Esophagus squamous epithelium (tissue), 4 donors: Measurements from ENCODE around the gene FAM107A.

Source experiments
- POLR2A ChIP-seq, 4 donors: fragments of 450-650 bp; IDR thresholded peaks; one replicate each; pipeline ENCODE4 v1.6.1; 2017; ENCODE audit warnings: antibody characterized with exemption in 4 of 4, mild to moderate bottlenecking in 4 of 4, moderate library complexity in 3 of 4
- TF ChIP-seq, protein P1 (sequence below), 6 experiments: fragments of 450-650 bp in 4 of 6; fragments of 200-600 bp in 2 of 6; sonication (generic) in 2 of 6; IDR thresholded peaks; one replicate each; pipeline ENCODE4 v1.5.1; 2016 to 2019; ENCODE audit warnings: antibody characterized with exemption in 6 of 6, mild to moderate bottlenecking in 4 of 6, moderate library complexity in 4 of 6

DNA sequence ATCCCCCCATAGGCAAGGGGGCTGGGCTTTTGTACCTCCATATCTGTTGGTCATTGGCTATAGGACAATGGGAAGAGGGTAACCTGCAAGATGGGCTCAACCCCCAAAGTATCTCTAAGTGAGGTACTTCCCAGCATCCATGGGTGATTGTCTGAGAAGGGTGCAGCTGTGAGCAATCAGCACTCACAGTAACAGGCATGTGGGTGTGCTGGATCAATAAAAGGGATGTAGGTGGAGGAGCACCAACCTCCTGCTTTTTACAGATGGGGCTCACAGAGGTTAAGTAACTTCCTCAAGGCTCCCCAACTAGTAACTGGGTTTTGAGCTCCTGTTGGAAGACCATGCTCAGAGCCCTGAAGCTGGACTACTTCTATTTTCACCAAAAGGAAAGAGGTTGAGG, 26.4 kb upstream of the FAM107A start:
- TF ChIP-seq, protein P1, sequence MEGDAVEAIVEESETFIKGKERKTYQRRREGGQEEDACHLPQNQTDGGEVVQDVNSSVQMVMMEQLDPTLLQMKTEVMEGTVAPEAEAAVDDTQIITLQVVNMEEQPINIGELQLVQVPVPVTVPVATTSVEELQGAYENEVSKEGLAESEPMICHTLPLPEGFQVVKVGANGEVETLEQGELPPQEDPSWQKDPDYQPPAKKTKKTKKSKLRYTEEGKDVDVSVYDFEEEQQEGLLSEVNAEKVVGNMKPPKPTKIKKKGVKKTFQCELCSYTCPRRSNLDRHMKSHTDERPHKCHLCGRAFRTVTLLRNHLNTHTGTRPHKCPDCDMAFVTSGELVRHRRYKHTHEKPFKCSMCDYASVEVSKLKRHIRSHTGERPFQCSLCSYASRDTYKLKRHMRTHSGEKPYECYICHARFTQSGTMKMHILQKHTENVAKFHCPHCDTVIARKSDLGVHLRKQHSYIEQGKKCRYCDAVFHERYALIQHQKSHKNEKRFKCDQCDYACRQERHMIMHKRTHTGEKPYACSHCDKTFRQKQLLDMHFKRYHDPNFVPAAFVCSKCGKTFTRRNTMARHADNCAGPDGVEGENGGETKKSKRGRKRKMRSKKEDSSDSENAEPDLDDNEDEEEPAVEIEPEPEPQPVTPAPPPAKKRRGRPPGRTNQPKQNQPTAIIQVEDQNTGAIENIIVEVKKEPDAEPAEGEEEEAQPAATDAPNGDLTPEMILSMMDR (IDR thresholded peaks at IDR 0.05), result no peak
- no peak for TF ChIP-seq POLR2A (IDR thresholded peaks at IDR 0.05)
